Left ventricle myocardium inferior (tissue), 1 donor: ENCODE results near the gene CYP3A4. TPM values are rescaled to one million over a fixed set of nuclear protein-coding genes. Genes with fewer than 3 reads are reported as not detected.
"Not testable (repeated sequence)": the region's sequence is repeated elsewhere in the genome, so short reads cannot be mapped to it uniquely, and the experiment has no call there.

Experiments used
- DNase-seq: peaks from one replicate; pipeline ENCODE4 v3.0.0-alpha.2; 2020
- H3K27ac ChIP-seq: fragments of 200-600 bp; replicated peaks from 2 replicates; pipeline ENCODE4 v1.8.0; 2021
- H3K27me3 ChIP-seq: fragments of 200-600 bp; 2 replicates; pipeline ENCODE4 v1.8.0; 2021; ENCODE audit warnings: low read depth
- H3K36me3 ChIP-seq: fragments of 200-600 bp; 2 replicates; pipeline ENCODE4 v1.8.0; 2021
- H3K4me1 ChIP-seq: fragments of 200-600 bp; 2 replicates; pipeline ENCODE4 v1.8.0; 2021
- H3K4me3 ChIP-seq: fragments of 200-600 bp; 2 replicates; pipeline ENCODE4 v1.8.0; 2021; ENCODE audit warnings: mild to moderate bottlenecking, moderate library complexity
- H3K9me3 ChIP-seq: fragments of 200-600 bp; replicated peaks from 2 replicates; pipeline ENCODE4 v1.8.0; 2021
- intact Hi-C: fragments of 100-400 bp; cut with micrococcal nuclease; formaldehyde crosslinking; loops from one replicate; pipeline ENCODE4 v1.11.0; 2022
- total RNA-seq: library from RNA; stranded (reverse); fragmentation: NEBNext Ultra II Directional; extraction: Animal tissue kit (Norgen Biotek cat#: 25700); gene quantifications from one replicate; pipeline ENCODE4 v1.2.1, GENCODE V29; 2021
- TF ChIP-seq, protein P1 (sequence below): fragments of 200-600 bp; IDR thresholded peaks from 2 replicates; pipeline ENCODE4 v1.8.0; 2021; ENCODE audit warnings: antibody characterized with exemption, mild to moderate bottlenecking, borderline replicate concordance
- donor health status: DM: no; HTN: yes; CAD: no; lungs with severe emphysema.

The CYP3A4 gene
- total RNA-seq, 1 donor from 2014 or later = not detected

- TF ChIP-seq, protein P1, sequence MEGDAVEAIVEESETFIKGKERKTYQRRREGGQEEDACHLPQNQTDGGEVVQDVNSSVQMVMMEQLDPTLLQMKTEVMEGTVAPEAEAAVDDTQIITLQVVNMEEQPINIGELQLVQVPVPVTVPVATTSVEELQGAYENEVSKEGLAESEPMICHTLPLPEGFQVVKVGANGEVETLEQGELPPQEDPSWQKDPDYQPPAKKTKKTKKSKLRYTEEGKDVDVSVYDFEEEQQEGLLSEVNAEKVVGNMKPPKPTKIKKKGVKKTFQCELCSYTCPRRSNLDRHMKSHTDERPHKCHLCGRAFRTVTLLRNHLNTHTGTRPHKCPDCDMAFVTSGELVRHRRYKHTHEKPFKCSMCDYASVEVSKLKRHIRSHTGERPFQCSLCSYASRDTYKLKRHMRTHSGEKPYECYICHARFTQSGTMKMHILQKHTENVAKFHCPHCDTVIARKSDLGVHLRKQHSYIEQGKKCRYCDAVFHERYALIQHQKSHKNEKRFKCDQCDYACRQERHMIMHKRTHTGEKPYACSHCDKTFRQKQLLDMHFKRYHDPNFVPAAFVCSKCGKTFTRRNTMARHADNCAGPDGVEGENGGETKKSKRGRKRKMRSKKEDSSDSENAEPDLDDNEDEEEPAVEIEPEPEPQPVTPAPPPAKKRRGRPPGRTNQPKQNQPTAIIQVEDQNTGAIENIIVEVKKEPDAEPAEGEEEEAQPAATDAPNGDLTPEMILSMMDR = no peak
- Histone ChIP-seq H3K4me3 (no peak overlapping the region), H3K27me3 (no peaks in the 10 kb centered on the region), H3K9me3 (no peaks in the 10 kb centered on the region), H3K36me3 (no peaks in the 10 kb centered on the region), H3K4me1 (no peaks in the 10 kb centered on the region), H3K27ac (no peak overlapping the region)
- no peak for DNase-seq
- intact Hi-C loops = no loop called here
These were observed 53.7 kb downstream of the CYP3A4 start for GRCh38 chr7:99730238-99730810.

DNA sequence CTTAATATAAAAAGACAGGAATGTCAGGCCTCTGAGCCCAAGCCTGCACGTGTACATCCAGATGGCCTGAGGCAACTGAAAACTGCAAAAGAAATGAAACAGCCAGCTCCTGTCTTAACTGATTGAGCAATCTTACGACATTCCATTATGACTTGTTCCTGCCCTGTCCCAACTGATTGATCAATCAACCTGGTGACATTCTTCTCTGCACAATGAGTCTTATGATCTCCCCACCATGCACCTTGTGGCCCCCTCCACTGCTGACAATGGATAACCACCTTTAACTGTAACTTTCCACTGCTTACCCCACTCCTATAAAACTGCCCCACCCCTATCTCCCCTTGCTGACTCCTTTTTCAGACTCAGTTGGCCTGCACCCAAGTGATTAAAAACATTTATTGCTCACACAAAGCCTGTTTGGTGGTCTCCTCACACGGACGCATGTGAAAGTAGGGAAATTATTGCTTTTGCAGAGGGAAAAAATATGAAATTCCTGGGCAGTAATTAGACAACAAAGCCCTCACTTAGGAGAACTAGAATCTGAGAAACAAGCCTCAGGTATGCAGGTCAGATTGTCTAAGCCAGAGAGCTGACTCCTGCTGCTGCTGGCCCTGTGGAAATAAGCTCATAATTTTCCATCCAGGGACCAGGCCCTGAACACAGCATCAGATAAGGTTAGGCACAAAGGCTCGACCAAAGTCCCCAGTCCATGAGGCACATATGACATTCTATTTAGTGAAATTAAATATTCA is 54.3 kb downstream of the CYP3A4 start:
- Histone ChIP-seq H3K36me3 (no peaks in the 10 kb centered on the region), H3K27ac (no peak overlapping the region), H3K4me3 (no peak overlapping the region), H3K4me1 (no peaks in the 10 kb centered on the region), H3K9me3 (no peaks in the 10 kb centered on the region), H3K27me3 (no peaks in the 10 kb centered on the region)
- no peak for DNase-seq
- intact Hi-C loops = no loop called here
- TF ChIP-seq, protein P1 = no peak

DNA sequence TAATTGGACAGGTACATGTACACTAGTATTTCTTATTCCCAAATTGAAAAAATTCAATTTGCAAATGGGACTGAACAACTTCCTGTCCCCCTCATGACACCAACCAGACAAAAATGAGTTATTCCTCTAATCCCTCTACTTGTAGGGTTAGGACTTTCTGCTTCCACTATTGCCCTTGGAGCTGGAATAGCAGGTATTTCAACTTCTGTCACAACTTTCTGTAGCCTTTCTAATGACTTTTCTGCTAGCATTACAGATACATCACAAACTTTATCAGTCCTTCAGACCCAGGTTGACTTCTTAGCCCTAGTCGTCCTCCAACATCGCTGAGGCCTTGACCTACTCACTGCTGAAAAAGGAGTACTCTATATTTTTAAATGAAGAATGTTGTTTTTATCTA is 55.4 kb downstream of the CYP3A4 start:
- Histone ChIP-seq H3K4me1 (no peaks in the 10 kb centered on the region), H3K27me3 (no peaks in the 10 kb centered on the region), H3K4me3 (no peak overlapping the region), H3K36me3 (no peaks in the 10 kb centered on the region), H3K27ac (no peak overlapping the region), H3K9me3 (no peaks in the 10 kb centered on the region)
- TF ChIP-seq, protein P1 = no peak
- intact Hi-C loops = no loop called here
- DNase-seq = no peak

GRCh38 chr7:99723201-99723600 is 60.8 kb downstream of the CYP3A4 start:
- intact Hi-C loops, H3K36me3 ChIP-seq, H3K27ac ChIP-seq, H3K4me1 ChIP-seq, DNase-seq, H3K4me3 ChIP-seq, H3K27me3 ChIP-seq, H3K9me3 ChIP-seq: not testable (repeated sequence)

DNA sequence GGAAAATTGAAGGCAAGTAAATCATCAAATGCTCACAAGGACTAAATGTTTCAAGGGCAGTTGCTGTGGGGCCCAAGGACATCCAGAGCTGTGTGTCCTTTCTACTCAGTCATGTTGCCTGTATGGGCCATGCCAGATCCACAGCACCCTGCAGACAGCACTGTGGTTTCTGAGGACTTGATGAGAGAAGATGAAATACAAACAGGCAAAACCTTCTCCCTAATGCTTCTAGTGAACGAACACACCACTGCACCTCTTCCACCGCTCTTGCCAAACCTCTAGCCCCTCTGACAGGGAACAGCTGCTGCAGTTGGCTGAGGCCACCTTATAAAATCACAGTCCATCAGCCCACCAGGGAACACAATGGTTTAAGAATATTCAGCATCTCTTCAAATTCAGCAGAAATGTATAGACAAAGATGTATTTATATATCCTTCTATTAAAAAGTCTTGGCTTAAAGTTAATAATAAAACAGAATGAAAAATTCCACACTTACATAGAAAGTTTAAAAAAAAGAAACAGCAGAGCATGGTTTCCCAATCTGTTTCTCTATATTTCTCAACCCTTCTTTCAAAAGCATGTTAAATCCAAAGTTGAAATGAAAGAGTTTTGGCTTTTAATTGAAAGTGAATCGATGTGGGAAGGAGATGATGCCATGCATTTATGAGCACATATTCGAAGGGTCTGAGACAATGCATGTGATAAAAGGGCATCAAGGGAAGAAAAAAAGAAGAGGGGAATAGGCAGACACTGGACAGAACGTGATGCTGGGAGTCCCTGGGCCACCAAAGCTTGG is 63.0 kb downstream of the CYP3A4 start:
- Histone ChIP-seq H3K4me1 (no peaks in the 10 kb centered on the region), H3K27me3 (no peaks in the 10 kb centered on the region), H3K9me3 (peaks cover 8% of the 10 kb centered on the region), H3K4me3 (no peak overlapping the region), H3K27ac (no peak overlapping the region), H3K36me3 (no peaks in the 10 kb centered on the region)
- intact Hi-C loops = no loop called here
- DNase-seq = no peak
- TF ChIP-seq, protein P1 = no peak
